ENCODE data around the gene KATNB1.

KATNB1 gene

GRCh38 chr16:57784334-57784733, 48.8 kb downstream of the KATNB1 start:
- H3K36me3 ChIP-seq (ENCODE audit: control insufficient read depth in 1 of 2, insufficient read depth in 2 of 2, low read length in 2 of 2), result peaks cover 48 to 58% of the 10 kb centered on the region in 2 experiments
- no peak overlapping the region for H2BK12ac ChIP-seq (ENCODE audit: low read length)
- H3K23ac ChIP-seq (ENCODE audit: low read length), result no peak overlapping the region
- no CpG with 5 or more reads among the region's 7 CpGs for WGBS (ENCODE audit: extremely low coverage, insufficient coverage, insufficient read length)
- H4K91ac ChIP-seq (ENCODE audit: low read depth, low read length), result no peak overlapping the region
- H3K79me2 ChIP-seq (ENCODE audit: control insufficient read depth, insufficient read depth, low read length, poor library complexity), result no peaks in the 10 kb centered on the region
- no peak overlapping the region for H3K9ac ChIP-seq (ENCODE audit: low read length)
- H3K4me3 ChIP-seq (ENCODE audit: low read depth, low read length), result no peak overlapping the region
- H2AFZ ChIP-seq (ENCODE audit: insufficient read depth, low read length, poor library complexity), result no peak overlapping the region
- H3K79me1 ChIP-seq (ENCODE audit: low read length), result no peaks in the 10 kb centered on the region
- no peak overlapping the region for H3K4me2 ChIP-seq (ENCODE audit: low read length)
- H3K4ac ChIP-seq (ENCODE audit: low read depth, low read length), result no peak overlapping the region
- no peak overlapping the region for H4K8ac ChIP-seq (ENCODE audit: low read depth, low read length)
- peaks cover 0 to 4% of the 10 kb centered on the region in 2 experiments for H3K4me1 ChIP-seq (ENCODE audit: control insufficient read depth in 1 of 2, insufficient read depth in 2 of 2, low read length in 2 of 2)
- H3K27me3 ChIP-seq (ENCODE audit: insufficient read depth, low read length), result no peaks in the 10 kb centered on the region
- DNase-seq, result no peak
- peaks cover 2% of the 10 kb centered on the region for H3K9me3 ChIP-seq (ENCODE audit: insufficient read depth, low read depth, low read length)
- no peak overlapping the region for H3K18ac ChIP-seq (ENCODE audit: low read length)
- no peak overlapping the region for H4K12ac ChIP-seq (ENCODE audit: low read depth, low read length)
- no peak overlapping the region for H2BK5ac ChIP-seq (ENCODE audit: low read depth, low read length, poor library complexity)
- no peak overlapping the region for H3K27ac ChIP-seq (ENCODE audit: low read depth, low read length)
- H2BK120ac ChIP-seq (ENCODE audit: insufficient read depth, low read length, poor library complexity), result no peak overlapping the region
- no peak overlapping the region for H2AK5ac ChIP-seq (ENCODE audit: low read length)
- H3K14ac ChIP-seq (ENCODE audit: low read length), result no peak overlapping the region

DNA sequence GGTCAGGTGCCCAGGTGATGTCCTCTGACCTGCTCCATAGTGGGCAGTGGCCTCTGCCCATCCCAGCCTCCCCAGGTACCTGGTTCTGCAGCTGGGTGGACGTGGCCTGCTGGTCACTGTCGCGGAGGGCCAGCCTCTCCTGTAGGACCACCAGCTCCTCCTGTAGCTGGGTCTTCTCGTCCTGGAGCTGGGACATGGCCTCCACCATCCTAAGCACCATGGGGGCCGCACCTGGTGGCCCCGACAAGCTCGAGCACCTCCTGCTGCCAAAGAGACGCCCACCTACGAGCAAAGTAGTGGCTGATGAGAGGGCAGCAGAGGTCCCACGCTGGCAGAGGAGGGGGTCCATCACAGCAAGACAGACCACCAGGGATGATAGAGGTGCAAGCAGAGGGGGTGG, 49.8 kb downstream of the KATNB1 start:
- Histone ChIP-seq H3K36me3 (ENCODE audit: control insufficient read depth in 1 of 2, insufficient read depth in 2 of 2, low read length in 2 of 2) (peaks cover 51 to 58% of the 10 kb centered on the region in 2 experiments), H3K4me3 (ENCODE audit: low read depth, low read length) (no peak overlapping the region), H2AK5ac (ENCODE audit: low read length) (no peak overlapping the region), H3K9ac (ENCODE audit: low read length) (no peak overlapping the region), H3K23ac (ENCODE audit: low read length) (no peak overlapping the region), H3K4me1 (ENCODE audit: control insufficient read depth in 1 of 2, insufficient read depth in 2 of 2, low read length in 2 of 2) (peaks cover 0 to 4% of the 10 kb centered on the region in 2 experiments), H4K12ac (ENCODE audit: low read depth, low read length) (no peak overlapping the region), H2BK12ac (ENCODE audit: low read length) (no peak overlapping the region), H2BK5ac (ENCODE audit: low read depth, low read length, poor library complexity) (no peak overlapping the region), H2AFZ (ENCODE audit: insufficient read depth, low read length, poor library complexity) (no peak overlapping the region), H3K9me3 (ENCODE audit: insufficient read depth, low read depth, low read length) (peaks cover 2% of the 10 kb centered on the region), H4K8ac (ENCODE audit: low read depth, low read length) (no peak overlapping the region), H3K27me3 (ENCODE audit: insufficient read depth, low read length) (no peaks in the 10 kb centered on the region), H3K79me2 (ENCODE audit: control insufficient read depth, insufficient read depth, low read length, poor library complexity) (no peaks in the 10 kb centered on the region), H3K4me2 (ENCODE audit: low read length) (no peak overlapping the region), H3K27ac (ENCODE audit: low read depth, low read length) (no peak overlapping the region), H2BK120ac (ENCODE audit: insufficient read depth, low read length, poor library complexity) (no peak overlapping the region), H4K91ac (ENCODE audit: low read depth, low read length) (no peak overlapping the region), H3K18ac (ENCODE audit: low read length) (no peak overlapping the region), H3K4ac (ENCODE audit: low read depth, low read length) (no peak overlapping the region), H3K14ac (ENCODE audit: low read length) (no peak overlapping the region), H3K79me1 (ENCODE audit: low read length) (no peaks in the 10 kb centered on the region)
- DNase-seq, result no peak
- WGBS (ENCODE audit: extremely low coverage, insufficient coverage, insufficient read length), result no CpG with 5 or more reads among the region's 10 CpGs

DNA sequence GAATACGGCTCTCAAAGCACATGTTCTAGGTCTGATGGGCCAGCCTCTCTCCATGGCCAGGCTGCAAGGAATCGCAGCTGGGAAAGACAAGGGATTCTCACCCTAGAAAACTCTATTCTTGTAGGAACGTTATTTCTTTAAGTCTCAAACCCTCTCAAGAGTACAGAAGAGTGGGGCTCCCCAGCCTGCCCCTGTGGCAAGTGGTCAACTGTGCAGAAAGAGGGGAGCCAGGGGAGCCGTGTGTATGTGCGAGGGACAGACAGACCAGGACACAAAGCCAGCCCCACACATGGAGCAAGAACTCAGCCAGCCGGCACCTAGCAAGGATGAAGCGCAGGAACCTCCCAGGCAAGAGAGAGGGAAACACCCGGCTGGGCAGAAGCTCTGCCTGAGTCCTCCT, 50.4 kb downstream of the KATNB1 start:
- no peak overlapping the region for H3K4me2 ChIP-seq (ENCODE audit: low read length)
- H3K9ac ChIP-seq (ENCODE audit: low read length), result no peak overlapping the region
- H3K9me3 ChIP-seq (ENCODE audit: insufficient read depth, low read depth, low read length), result peaks cover 2% of the 10 kb centered on the region
- H3K79me1 ChIP-seq (ENCODE audit: low read length), result no peaks in the 10 kb centered on the region
- H3K4me1 ChIP-seq (ENCODE audit: control insufficient read depth in 1 of 2, insufficient read depth in 2 of 2, low read length in 2 of 2), result peaks cover 0 to 4% of the 10 kb centered on the region in 2 experiments
- H3K23ac ChIP-seq (ENCODE audit: low read length), result no peak overlapping the region
- H3K79me2 ChIP-seq (ENCODE audit: control insufficient read depth, insufficient read depth, low read length, poor library complexity), result no peaks in the 10 kb centered on the region
- no peak overlapping the region for H2BK12ac ChIP-seq (ENCODE audit: low read length)
- WGBS (ENCODE audit: extremely low coverage, insufficient coverage, insufficient read length), result no CpG with 5 or more reads among the region's 8 CpGs
- H2AK5ac ChIP-seq (ENCODE audit: low read length), result no peak overlapping the region
- H3K27me3 ChIP-seq (ENCODE audit: insufficient read depth, low read length), result no peaks in the 10 kb centered on the region
- peaks cover 51 to 64% of the 10 kb centered on the region in 2 experiments for H3K36me3 ChIP-seq (ENCODE audit: control insufficient read depth in 1 of 2, insufficient read depth in 2 of 2, low read length in 2 of 2)
- H3K14ac ChIP-seq (ENCODE audit: low read length), result no peak overlapping the region
- H4K8ac ChIP-seq (ENCODE audit: low read depth, low read length), result no peak overlapping the region
- no peak overlapping the region for H2BK5ac ChIP-seq (ENCODE audit: low read depth, low read length, poor library complexity)
- no peak for DNase-seq
- no peak overlapping the region for H3K18ac ChIP-seq (ENCODE audit: low read length)
- H2BK120ac ChIP-seq (ENCODE audit: insufficient read depth, low read length, poor library complexity), result no peak overlapping the region
- H2AFZ ChIP-seq (ENCODE audit: insufficient read depth, low read length, poor library complexity), result no peak overlapping the region
- no peak overlapping the region for H4K91ac ChIP-seq (ENCODE audit: low read depth, low read length)
- no peak overlapping the region for H3K4me3 ChIP-seq (ENCODE audit: low read depth, low read length)
- H3K4ac ChIP-seq (ENCODE audit: low read depth, low read length), result no peak overlapping the region
- no peak overlapping the region for H3K27ac ChIP-seq (ENCODE audit: low read depth, low read length)
- H4K12ac ChIP-seq (ENCODE audit: low read depth, low read length), result no peak overlapping the region

- H3K18ac ChIP-seq (ENCODE audit: low read length), result no peak overlapping the region
- H2AFZ ChIP-seq (ENCODE audit: insufficient read depth, low read length, poor library complexity), result no peak overlapping the region
- H3K27me3 ChIP-seq (ENCODE audit: insufficient read depth, low read length), result no peaks in the 10 kb centered on the region
- no peak overlapping the region for H3K14ac ChIP-seq (ENCODE audit: low read length)
- H2AK5ac ChIP-seq (ENCODE audit: low read length), result no peak overlapping the region
- no peak overlapping the region for H4K12ac ChIP-seq (ENCODE audit: low read depth, low read length)
- H3K79me1 ChIP-seq (ENCODE audit: low read length), result no peaks in the 10 kb centered on the region
- peaks cover 5 to 6% of the 10 kb centered on the region in 2 experiments for H3K4me1 ChIP-seq (ENCODE audit: control insufficient read depth in 1 of 2, insufficient read depth in 2 of 2, low read length in 2 of 2)
- no peak overlapping the region for H3K4me2 ChIP-seq (ENCODE audit: low read length)
- H4K91ac ChIP-seq (ENCODE audit: low read depth, low read length), result no peak overlapping the region
- H3K9me3 ChIP-seq (ENCODE audit: insufficient read depth, low read depth, low read length), result peaks cover 2% of the 10 kb centered on the region
- H3K36me3 ChIP-seq (ENCODE audit: control insufficient read depth in 1 of 2, insufficient read depth in 2 of 2, low read length in 2 of 2), result peaks cover 52 to 68% of the 10 kb centered on the region in 2 experiments
- H3K79me2 ChIP-seq (ENCODE audit: control insufficient read depth, insufficient read depth, low read length, poor library complexity), result no peaks in the 10 kb centered on the region
- H3K9ac ChIP-seq (ENCODE audit: low read length), result no peak overlapping the region
- no peak for DNase-seq
- no peak overlapping the region for H2BK120ac ChIP-seq (ENCODE audit: insufficient read depth, low read length, poor library complexity)
- no peak overlapping the region for H3K4ac ChIP-seq (ENCODE audit: low read depth, low read length)
- no peak overlapping the region for H3K27ac ChIP-seq (ENCODE audit: low read depth, low read length)
- H2BK12ac ChIP-seq (ENCODE audit: low read length), result no peak overlapping the region
- H3K23ac ChIP-seq (ENCODE audit: low read length), result no peak overlapping the region
- WGBS (ENCODE audit: extremely low coverage, insufficient coverage, insufficient read length), result no CpG with 5 or more reads among the region's 26 CpGs
- H2BK5ac ChIP-seq (ENCODE audit: low read depth, low read length, poor library complexity), result no peak overlapping the region
- H3K4me3 ChIP-seq (ENCODE audit: low read depth, low read length), result no peak overlapping the region
- H4K8ac ChIP-seq (ENCODE audit: low read depth, low read length), result no peak overlapping the region
Observed at GRCh38 chr16:57786632-57787518, 51.3 kb downstream of the KATNB1 start.
